ENCODE data around the gene TOMM40L.

Gene TOMM40L

GRCh38 chr1:161188381-161188780 lies 37.5 kb upstream of the TOMM40L start:
- Histone ChIP-seq H3K4me3 (ENCODE audit: low read length) (no peak overlapping the region), H3K4me1 (ENCODE audit: control insufficient read depth, insufficient read depth, low read length) (no peaks in the 10 kb centered on the region), H3K36me3 (ENCODE audit: control insufficient read depth, insufficient read depth, low read length) (peaks cover 16% of the 10 kb centered on the region; the same call in 1 of the 2 replicates), H3K9me3 (ENCODE audit: control insufficient read depth, insufficient read depth, low read length) (no peaks in the 10 kb centered on the region), H3K27ac (ENCODE audit: low read length) (no peak overlapping the region), H3K27me3 (ENCODE audit: control insufficient read depth, insufficient read depth, low read length) (no peaks in the 10 kb centered on the region)
- WGBS (ENCODE audit: insufficient coverage, insufficient read length) = no CpG with 5 or more reads among the region's 6 CpGs
- DNase-seq (ENCODE audit: low read depth, low spot score) = no peak

GRCh38 chr1:161189036-161189435 lies 36.8 kb upstream of the TOMM40L start:
- peaks cover 21% of the 10 kb centered on the region; the same call in 1 of the 2 replicates for H3K36me3 ChIP-seq (ENCODE audit: control insufficient read depth, insufficient read depth, low read length)
- no peak for DNase-seq (ENCODE audit: low read depth, low spot score)
- H3K4me3 ChIP-seq (ENCODE audit: low read length) = no peak overlapping the region
- no peak overlapping the region for H3K27ac ChIP-seq (ENCODE audit: low read length)
- WGBS (ENCODE audit: insufficient coverage, insufficient read length) = no CpG with 5 or more reads among the region's 5 CpGs
- H3K9me3 ChIP-seq (ENCODE audit: control insufficient read depth, insufficient read depth, low read length) = no peaks in the 10 kb centered on the region
- H3K4me1 ChIP-seq (ENCODE audit: control insufficient read depth, insufficient read depth, low read length) = no peaks in the 10 kb centered on the region
- H3K27me3 ChIP-seq (ENCODE audit: control insufficient read depth, insufficient read depth, low read length) = no peaks in the 10 kb centered on the region

GRCh38 chr1:161190962-161191521 lies 34.8 kb upstream of the TOMM40L start:
- no CpG with 5 or more reads among the region's 22 CpGs for WGBS (ENCODE audit: insufficient coverage, insufficient read length)
- H3K4me1 ChIP-seq (ENCODE audit: control insufficient read depth, insufficient read depth, low read length) = no peaks in the 10 kb centered on the region
- H3K36me3 ChIP-seq (ENCODE audit: control insufficient read depth, insufficient read depth, low read length) = peaks cover 25% of the 10 kb centered on the region; the same call in 1 of the 2 replicates
- no peak for DNase-seq (ENCODE audit: low read depth, low spot score)
- H3K27me3 ChIP-seq (ENCODE audit: control insufficient read depth, insufficient read depth, low read length) = no peaks in the 10 kb centered on the region
- no peak overlapping the region for H3K4me3 ChIP-seq (ENCODE audit: low read length)
- no peak overlapping the region for H3K27ac ChIP-seq (ENCODE audit: low read length)
- no peaks in the 10 kb centered on the region for H3K9me3 ChIP-seq (ENCODE audit: control insufficient read depth, insufficient read depth, low read length)

GRCh38 chr1:161191971-161192370 lies 33.9 kb upstream of the TOMM40L start:
- H3K4me1 ChIP-seq (ENCODE audit: control insufficient read depth, insufficient read depth, low read length) = peaks cover 4% of the 10 kb centered on the region
- peaks cover 25% of the 10 kb centered on the region; the same call in 1 of the 2 replicates for H3K36me3 ChIP-seq (ENCODE audit: control insufficient read depth, insufficient read depth, low read length)
- no peak for DNase-seq (ENCODE audit: low read depth, low spot score)
- no peaks in the 10 kb centered on the region for H3K27me3 ChIP-seq (ENCODE audit: control insufficient read depth, insufficient read depth, low read length)
- H3K9me3 ChIP-seq (ENCODE audit: control insufficient read depth, insufficient read depth, low read length) = no peaks in the 10 kb centered on the region
- H3K4me3 ChIP-seq (ENCODE audit: low read length) = no peak overlapping the region
- no peak overlapping the region for H3K27ac ChIP-seq (ENCODE audit: low read length)
- WGBS (ENCODE audit: insufficient coverage, insufficient read length) = no CpG with 5 or more reads among the region's 8 CpGs

GRCh38 chr1:161192476-161193465 lies 33.1 kb upstream of the TOMM40L start:
- no peak for DNase-seq (ENCODE audit: low read depth, low spot score)
- Histone ChIP-seq H3K36me3 (ENCODE audit: control insufficient read depth, insufficient read depth, low read length) (peaks cover 25% of the 10 kb centered on the region; the same call in 1 of the 2 replicates), H3K4me1 (ENCODE audit: control insufficient read depth, insufficient read depth, low read length) (peaks cover 8% of the 10 kb centered on the region), H3K4me3 (ENCODE audit: low read length) (no peak overlapping the region), H3K27me3 (ENCODE audit: control insufficient read depth, insufficient read depth, low read length) (no peaks in the 10 kb centered on the region), H3K9me3 (ENCODE audit: control insufficient read depth, insufficient read depth, low read length) (no peaks in the 10 kb centered on the region), H3K27ac (ENCODE audit: low read length) (no peak overlapping the region)
- WGBS (ENCODE audit: insufficient coverage, insufficient read length) = no CpG with 5 or more reads among the region's 15 CpGs

- Histone ChIP-seq H3K4me3 (ENCODE audit: low read length) (no peak overlapping the region), H3K4me1 (ENCODE audit: control insufficient read depth, insufficient read depth, low read length) (peaks cover 10% of the 10 kb centered on the region), H3K27me3 (ENCODE audit: control insufficient read depth, insufficient read depth, low read length) (no peaks in the 10 kb centered on the region), H3K36me3 (ENCODE audit: control insufficient read depth, insufficient read depth, low read length) (peaks cover 25% of the 10 kb centered on the region; the same call in 1 of the 2 replicates), H3K9me3 (ENCODE audit: control insufficient read depth, insufficient read depth, low read length) (no peaks in the 10 kb centered on the region), H3K27ac (ENCODE audit: low read length) (no peak overlapping the region)
- no peak for DNase-seq (ENCODE audit: low read depth, low spot score)
- no CpG with 5 or more reads among the region's 21 CpGs for WGBS (ENCODE audit: insufficient coverage, insufficient read length)
Measured at GRCh38 chr1:161193561-161194235, 32.2 kb upstream of the TOMM40L start.

GRCh38 chr1:161195171-161195570 lies 30.7 kb upstream of the TOMM40L start:
- no peak for DNase-seq (ENCODE audit: low read depth, low spot score)
- no CpG with 5 or more reads among the region's 4 CpGs for WGBS (ENCODE audit: insufficient coverage, insufficient read length)
- H3K27me3 ChIP-seq (ENCODE audit: control insufficient read depth, insufficient read depth, low read length) = no peaks in the 10 kb centered on the region
- H3K27ac ChIP-seq (ENCODE audit: low read length) = no peak overlapping the region
- no peak overlapping the region for H3K4me3 ChIP-seq (ENCODE audit: low read length)
- H3K36me3 ChIP-seq (ENCODE audit: control insufficient read depth, insufficient read depth, low read length) = peaks cover 25% of the 10 kb centered on the region; the same call in 1 of the 2 replicates
- peaks cover 11% of the 10 kb centered on the region for H3K4me1 ChIP-seq (ENCODE audit: control insufficient read depth, insufficient read depth, low read length)
- no peaks in the 10 kb centered on the region for H3K9me3 ChIP-seq (ENCODE audit: control insufficient read depth, insufficient read depth, low read length)

- Histone ChIP-seq H3K36me3 (ENCODE audit: control insufficient read depth, insufficient read depth, low read length) (peaks cover 21% of the 10 kb centered on the region; the same call in 1 of the 2 replicates), H3K27me3 (ENCODE audit: control insufficient read depth, insufficient read depth, low read length) (no peaks in the 10 kb centered on the region), H3K4me1 (ENCODE audit: control insufficient read depth, insufficient read depth, low read length) (peaks cover 19% of the 10 kb centered on the region), H3K27ac (ENCODE audit: low read length) (no peak overlapping the region), H3K4me3 (ENCODE audit: low read length) (no peak overlapping the region), H3K9me3 (ENCODE audit: control insufficient read depth, insufficient read depth, low read length) (no peaks in the 10 kb centered on the region)
- no peak for DNase-seq (ENCODE audit: low read depth, low spot score)
- WGBS (ENCODE audit: insufficient coverage, insufficient read length) = no CpG with 5 or more reads among the region's 7 CpGs
Measured at GRCh38 chr1:161196111-161196510, 29.7 kb upstream of the TOMM40L start.

- no CpG with 5 or more reads among the region's 27 CpGs for WGBS (ENCODE audit: insufficient coverage, insufficient read length)
- Histone ChIP-seq H3K27ac (ENCODE audit: low read length) (no peak overlapping the region), H3K4me3 (ENCODE audit: low read length) (no peak overlapping the region), H3K27me3 (ENCODE audit: control insufficient read depth, insufficient read depth, low read length) (no peaks in the 10 kb centered on the region), H3K36me3 (ENCODE audit: control insufficient read depth, insufficient read depth, low read length) (peaks cover 15% of the 10 kb centered on the region; the same call in 1 of the 2 replicates), H3K9me3 (ENCODE audit: control insufficient read depth, insufficient read depth, low read length) (no peaks in the 10 kb centered on the region), H3K4me1 (ENCODE audit: control insufficient read depth, insufficient read depth, low read length) (peaks cover 24% of the 10 kb centered on the region)
- no peak for DNase-seq (ENCODE audit: low read depth, low spot score)
Measured at GRCh38 chr1:161196521-161197451, 29.1 kb upstream of the TOMM40L start.

Measured in iPS DF 6.9 (cell line).